Neural cell (in vitro differentiated cells): ENCODE measurements around the gene APOBEC2. TPM values are rescaled to one million over a fixed set of nuclear protein-coding genes. Genes with fewer than 3 reads are reported as not detected.

Experiments
- H2AFZ ChIP-seq: fragments of 200-600, 300-800 bp; sonication (generic), shearing (Covaris generic); 2 replicates; pipeline ENCODE4 v1.6.0; 2014; ENCODE audit warnings: low read depth, mild to moderate bottlenecking, antibody characterized with exemption, low read length, moderate library complexity
- H3F3A ChIP-seq: fragments of 200-600 bp; shearing (Covaris generic); 2 replicates; pipeline ENCODE4 v1.6.1; 2016; ENCODE audit warnings: mild to moderate bottlenecking, moderate library complexity, mixed read lengths, antibody characterized with exemption, low read length; ENCODE audit not compliant: insufficient read depth, poor library complexity, severe bottlenecking
- H3K27ac ChIP-seq: fragments of 200-600, 300-800 bp; sonication (generic), shearing (Covaris generic); 2 replicates; pipeline ENCODE4 v1.5.1; 2014; ENCODE audit warnings: mild to moderate bottlenecking, low read length, moderate library complexity
- H3K27me3 ChIP-seq: fragments of 300-800, 200-600 bp; sonication (generic), shearing (Covaris generic); 2 replicates; pipeline ENCODE4 v1.6.0; 2014; ENCODE audit warnings: mild to moderate bottlenecking, low read depth, low read length, moderate library complexity; ENCODE audit not compliant: insufficient read depth
- H3K36me3 ChIP-seq: fragments of 300-800, 200-600 bp; sonication (generic), shearing (Covaris generic); 2 replicates; pipeline ENCODE4 v1.5.1; 2014; ENCODE audit warnings: mild to moderate bottlenecking, antibody characterized with exemption, low read length, moderate library complexity; ENCODE audit not compliant: insufficient read depth
- H3K4me2 ChIP-seq: fragments of 300-800, 200-600 bp; sonication (generic), shearing (Covaris generic); 2 replicates; pipeline ENCODE4 v1.6.0; 2014; ENCODE audit warnings: mild to moderate bottlenecking, low read length
- H3K4me3 ChIP-seq: fragments of 300-800, 200-600 bp; sonication (generic), shearing (Covaris generic); 2 replicates; pipeline ENCODE4 v1.5.1; 2014; ENCODE audit warnings: mild to moderate bottlenecking, low read length, moderate library complexity
- H3K79me2 ChIP-seq: fragments of 200-600 bp; shearing (Covaris generic); replicated peaks from 2 replicates; pipeline ENCODE4 v1.6.0; 2014; ENCODE audit warnings: mild to moderate bottlenecking, low read length, moderate library complexity; ENCODE audit not compliant: insufficient read depth
- H3K9ac ChIP-seq: fragments of 300-800, 200-600 bp; sonication (generic), shearing (Covaris generic); 2 replicates; pipeline ENCODE4 v1.6.1; 2016; ENCODE audit warnings: mild to moderate bottlenecking, low read length, mixed read lengths
- H3K9me2 ChIP-seq: fragments of 200-600 bp; shearing (Covaris generic); 2 replicates; pipeline ENCODE4 v1.6.1; 2016; ENCODE audit warnings: mild to moderate bottlenecking, low read length, mixed read lengths; ENCODE audit not compliant: insufficient read depth
- H3K9me3 ChIP-seq: fragments of 200-600, 300-800 bp; sonication (generic), shearing (Covaris generic); 2 replicates; pipeline ENCODE4 v1.6.1; 2016; ENCODE audit warnings: mild to moderate bottlenecking, mixed run types, low read length, moderate library complexity, mixed read lengths
- H4K20me1 ChIP-seq: fragments of 200-600 bp; shearing (Covaris generic); 2 replicates; pipeline ENCODE4 v1.6.1; 2016; ENCODE audit warnings: mild to moderate bottlenecking, mixed run types; ENCODE audit not compliant: insufficient read depth
- EP300 ChIP-seq: fragments of 450-650 bp; conservative IDR thresholded peaks from 2 replicates; pipeline ENCODE4 v1.6.1; 2014; ENCODE audit warnings: antibody characterized with exemption, mild to moderate bottlenecking, moderate library complexity; ENCODE audit not compliant: poor library complexity, severe bottlenecking
- EZH2 ChIP-seq: fragments of 200-600, 300-800 bp; shearing (Covaris generic), sonication (generic); IDR thresholded peaks from 2 replicates; pipeline ENCODE4 v1.6.1; 2014; ENCODE audit warnings: antibody characterized with exemption, low read length, borderline replicate concordance, mild to moderate bottlenecking; ENCODE audit not compliant: insufficient read depth, poor library complexity, severe bottlenecking
- MXI1 ChIP-seq: fragments of 450-650 bp; conservative IDR thresholded peaks from 2 replicates; pipeline ENCODE4 v1.6.1; 2014; ENCODE audit warnings: antibody characterized with exemption, mild to moderate bottlenecking; ENCODE audit not compliant: poor library complexity, severe bottlenecking
- POLR2AphosphoS5 ChIP-seq: IDR thresholded peaks from 2 replicates; pipeline ENCODE4 v1.6.1; 2012
- RAD21 ChIP-seq: fragments of 450-650 bp; conservative IDR thresholded peaks from 2 replicates; pipeline ENCODE4 v1.6.1; 2014; ENCODE audit warnings: antibody characterized with exemption, mild to moderate bottlenecking, moderate library complexity
- SMC3 ChIP-seq: fragments of 450-650 bp; conservative IDR thresholded peaks from 2 replicates; pipeline ENCODE4 v1.6.1; 2014; ENCODE audit warnings: antibody characterized with exemption, mild to moderate bottlenecking, moderate library complexity; ENCODE audit not compliant: poor library complexity
- TAF1 ChIP-seq: IDR thresholded peaks from 2 replicates; pipeline ENCODE4 v1.6.1; 2012; ENCODE audit warnings: low read depth
- polyA plus RNA-seq: library from polyadenylated mRNA; depleted of rRNA; stranded (reverse); fragments of >200 nt; gene quantifications from 2 replicates; pipeline ENCODE4 v1.2.3, GENCODE V29; 2014
- TF ChIP-seq, protein P1 (sequence below): fragments of 450-650 bp; IDR thresholded peaks from 2 replicates; pipeline ENCODE4 v1.5.1; 2014; ENCODE audit warnings: antibody characterized with exemption, mild to moderate bottlenecking, moderate library complexity; ENCODE audit not compliant: poor library complexity, severe bottlenecking
- TF ChIP-seq, protein P2 (sequence below): IDR thresholded peaks from 2 replicates; pipeline ENCODE4 v1.6.1; 2012; ENCODE audit warnings: borderline replicate concordance

APOBEC2 gene
- polyA plus RNA-seq, 1 donor from 2014 or later: not detected

DNA sequence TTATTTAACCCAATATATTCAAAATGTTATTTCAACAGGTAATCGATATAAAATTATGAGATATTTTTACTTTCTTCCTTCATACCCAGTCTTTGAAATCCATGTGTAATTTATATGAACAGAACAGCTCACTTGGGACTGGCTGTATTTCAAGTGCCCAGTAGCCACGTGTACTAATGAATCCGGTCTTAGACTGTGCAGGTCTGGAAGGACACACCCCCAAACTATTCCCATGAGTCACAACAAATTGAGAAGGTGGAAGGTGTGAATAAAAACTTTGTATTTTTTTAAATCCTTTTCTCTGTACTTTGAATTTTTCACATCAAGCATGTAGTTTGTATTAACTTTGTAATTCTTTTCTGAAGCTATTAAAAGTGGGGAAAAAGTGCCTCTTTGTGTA lies 16.8 kb upstream of the APOBEC2 start:
- no peaks in the 10 kb centered on the region for H4K20me1 ChIP-seq
- H3K9me3 ChIP-seq: no peaks in the 10 kb centered on the region
- no peak overlapping the region for H2AFZ ChIP-seq
- no peaks in the 10 kb centered on the region for H3K27me3 ChIP-seq
- no peaks in the 10 kb centered on the region for H3K9me2 ChIP-seq
- H3K27ac ChIP-seq: no peak overlapping the region
- H3K79me2 ChIP-seq: no peaks in the 10 kb centered on the region
- TF ChIP-seq POLR2AphosphoS5 (no peak), EZH2 (no peak), TAF1 (no peak), MXI1 (no peak), RAD21 (no peak), EP300 (no peak), SMC3 (no peak)
- TF ChIP-seq, protein P1, sequence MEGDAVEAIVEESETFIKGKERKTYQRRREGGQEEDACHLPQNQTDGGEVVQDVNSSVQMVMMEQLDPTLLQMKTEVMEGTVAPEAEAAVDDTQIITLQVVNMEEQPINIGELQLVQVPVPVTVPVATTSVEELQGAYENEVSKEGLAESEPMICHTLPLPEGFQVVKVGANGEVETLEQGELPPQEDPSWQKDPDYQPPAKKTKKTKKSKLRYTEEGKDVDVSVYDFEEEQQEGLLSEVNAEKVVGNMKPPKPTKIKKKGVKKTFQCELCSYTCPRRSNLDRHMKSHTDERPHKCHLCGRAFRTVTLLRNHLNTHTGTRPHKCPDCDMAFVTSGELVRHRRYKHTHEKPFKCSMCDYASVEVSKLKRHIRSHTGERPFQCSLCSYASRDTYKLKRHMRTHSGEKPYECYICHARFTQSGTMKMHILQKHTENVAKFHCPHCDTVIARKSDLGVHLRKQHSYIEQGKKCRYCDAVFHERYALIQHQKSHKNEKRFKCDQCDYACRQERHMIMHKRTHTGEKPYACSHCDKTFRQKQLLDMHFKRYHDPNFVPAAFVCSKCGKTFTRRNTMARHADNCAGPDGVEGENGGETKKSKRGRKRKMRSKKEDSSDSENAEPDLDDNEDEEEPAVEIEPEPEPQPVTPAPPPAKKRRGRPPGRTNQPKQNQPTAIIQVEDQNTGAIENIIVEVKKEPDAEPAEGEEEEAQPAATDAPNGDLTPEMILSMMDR: no peak
- TF ChIP-seq, protein P2, sequence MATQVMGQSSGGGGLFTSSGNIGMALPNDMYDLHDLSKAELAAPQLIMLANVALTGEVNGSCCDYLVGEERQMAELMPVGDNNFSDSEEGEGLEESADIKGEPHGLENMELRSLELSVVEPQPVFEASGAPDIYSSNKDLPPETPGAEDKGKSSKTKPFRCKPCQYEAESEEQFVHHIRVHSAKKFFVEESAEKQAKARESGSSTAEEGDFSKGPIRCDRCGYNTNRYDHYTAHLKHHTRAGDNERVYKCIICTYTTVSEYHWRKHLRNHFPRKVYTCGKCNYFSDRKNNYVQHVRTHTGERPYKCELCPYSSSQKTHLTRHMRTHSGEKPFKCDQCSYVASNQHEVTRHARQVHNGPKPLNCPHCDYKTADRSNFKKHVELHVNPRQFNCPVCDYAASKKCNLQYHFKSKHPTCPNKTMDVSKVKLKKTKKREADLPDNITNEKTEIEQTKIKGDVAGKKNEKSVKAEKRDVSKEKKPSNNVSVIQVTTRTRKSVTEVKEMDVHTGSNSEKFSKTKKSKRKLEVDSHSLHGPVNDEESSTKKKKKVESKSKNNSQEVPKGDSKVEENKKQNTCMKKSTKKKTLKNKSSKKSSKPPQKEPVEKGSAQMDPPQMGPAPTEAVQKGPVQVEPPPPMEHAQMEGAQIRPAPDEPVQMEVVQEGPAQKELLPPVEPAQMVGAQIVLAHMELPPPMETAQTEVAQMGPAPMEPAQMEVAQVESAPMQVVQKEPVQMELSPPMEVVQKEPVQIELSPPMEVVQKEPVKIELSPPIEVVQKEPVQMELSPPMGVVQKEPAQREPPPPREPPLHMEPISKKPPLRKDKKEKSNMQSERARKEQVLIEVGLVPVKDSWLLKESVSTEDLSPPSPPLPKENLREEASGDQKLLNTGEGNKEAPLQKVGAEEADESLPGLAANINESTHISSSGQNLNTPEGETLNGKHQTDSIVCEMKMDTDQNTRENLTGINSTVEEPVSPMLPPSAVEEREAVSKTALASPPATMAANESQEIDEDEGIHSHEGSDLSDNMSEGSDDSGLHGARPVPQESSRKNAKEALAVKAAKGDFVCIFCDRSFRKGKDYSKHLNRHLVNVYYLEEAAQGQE: no peak
- H3K4me2 ChIP-seq: no peak overlapping the region
- H3K4me3 ChIP-seq: no peak overlapping the region
- no peaks in the 10 kb centered on the region for H3F3A ChIP-seq
- H3K9ac ChIP-seq: no peak overlapping the region
- no peaks in the 10 kb centered on the region for H3K36me3 ChIP-seq

DNA sequence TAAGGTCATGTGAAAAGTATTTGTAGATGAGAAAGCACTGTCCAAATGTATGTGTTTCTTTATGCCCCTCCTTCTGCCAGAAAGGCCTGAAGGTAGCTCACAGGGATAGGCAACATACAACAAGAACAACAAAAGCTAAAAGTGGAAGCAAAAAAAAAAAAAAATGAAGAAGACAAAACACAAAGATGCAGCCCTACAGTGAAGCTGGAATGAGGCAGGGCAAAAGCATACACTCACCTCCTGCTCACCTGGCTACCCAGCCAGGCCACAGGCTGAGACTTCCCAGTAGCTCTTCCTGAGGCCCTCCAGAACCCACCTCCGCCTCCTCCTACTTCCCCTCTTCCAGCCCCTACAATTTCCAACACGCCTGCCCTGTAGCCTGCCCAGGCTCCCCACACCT lies 16.4 kb upstream of the APOBEC2 start:
- Histone ChIP-seq H3K79me2 (no peaks in the 10 kb centered on the region), H3K9me2 (no peaks in the 10 kb centered on the region), H3K36me3 (no peaks in the 10 kb centered on the region), H2AFZ (no peak overlapping the region), H3K4me2 (no peak overlapping the region), H3K4me3 (no peak overlapping the region), H3K27me3 (no peaks in the 10 kb centered on the region), H3K27ac (no peak overlapping the region), H3K9ac (no peak overlapping the region), H3F3A (no peaks in the 10 kb centered on the region), H3K9me3 (no peaks in the 10 kb centered on the region), H4K20me1 (no peaks in the 10 kb centered on the region)
- no peak for TF ChIP-seq MXI1
- TF ChIP-seq TAF1: no peak
- TF ChIP-seq SMC3: no peak
- TF ChIP-seq POLR2AphosphoS5: no peak
- TF ChIP-seq, protein P2: no peak
- no peak for TF ChIP-seq EZH2
